Activated T-cell treated with anti-CD3 and anti-CD28 coated beads, Interleukin-2, amount 50 U/mL, for 24 hours (primary cell): Measurements from ENCODE around the gene ZNF609.

Source experiments
- DNase-seq: peaks from one replicate; pipeline ENCODE4 v3.0.0-alpha.2; 2020
- H3K27ac Mint-ChIP-seq: 2 replicates; pipeline ENCODE4 v1.8.0; 2020; ENCODE audit warnings: mild to moderate bottlenecking, mixed read lengths
- H3K27me3 Mint-ChIP-seq: 2 replicates; pipeline ENCODE4 v1.8.0; 2020; ENCODE audit warnings: mixed read lengths
- H3K36me3 Mint-ChIP-seq: 2 replicates; pipeline ENCODE4 v1.8.0; 2020; ENCODE audit warnings: low read depth, mixed read lengths
- H3K4me1 Mint-ChIP-seq: 2 replicates; pipeline ENCODE4 v1.8.0; 2020; ENCODE audit warnings: low read depth, mixed read lengths
- H3K4me3 Mint-ChIP-seq: 2 replicates; pipeline ENCODE4 v1.8.0; 2020; ENCODE audit warnings: mild to moderate bottlenecking, moderate library complexity, mixed read lengths
- H3K9me3 Mint-ChIP-seq: 2 replicates; pipeline ENCODE4 v1.8.0; 2020; ENCODE audit warnings: mixed read lengths

ZNF609 gene

DNA sequence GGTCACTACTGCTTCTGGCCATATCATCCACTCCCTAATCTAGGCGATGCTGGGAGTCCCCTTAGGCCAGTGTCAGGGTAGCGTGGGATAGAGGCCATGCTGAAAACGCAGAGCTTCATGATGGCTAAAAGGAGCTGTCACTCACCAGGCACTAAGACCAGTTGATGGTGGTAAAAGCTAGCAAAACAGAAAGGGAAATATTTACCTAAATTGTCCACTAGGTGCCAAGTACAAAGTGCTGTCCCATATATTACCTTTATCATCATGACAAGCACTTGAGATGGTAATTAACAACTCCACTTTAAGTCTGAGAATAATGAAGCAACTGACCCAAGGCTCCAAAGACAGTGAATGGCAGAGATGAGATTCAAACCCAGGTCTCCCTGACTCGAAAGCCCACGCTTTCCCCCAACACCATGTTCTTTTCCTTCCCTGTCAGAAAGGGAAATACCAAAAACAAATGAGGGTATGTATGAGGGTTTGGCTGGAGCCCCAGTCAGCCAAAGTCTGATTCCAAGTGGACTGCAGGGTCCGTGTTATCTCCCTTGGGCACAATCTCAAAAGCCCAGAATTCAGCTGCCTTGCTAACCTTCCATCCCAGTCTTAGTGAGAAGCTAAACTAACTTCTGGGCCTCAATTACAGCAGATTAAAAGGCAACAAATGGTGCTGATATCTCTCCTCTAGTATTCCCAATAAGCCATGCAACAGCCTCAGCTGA lies 230.4 kb downstream of the ZNF609 start:
- DNase-seq = no peak
- Mint-ChIP-seq H3K4me1 (peaks cover 27% of the 10 kb centered on the region), H3K36me3 (peaks cover 89% of the 10 kb centered on the region), H3K27me3 (no peaks in the 10 kb centered on the region), H3K27ac (peak overlapping the region; percentile 88), H3K4me3 (no peak overlapping the region), H3K9me3 (no peaks in the 10 kb centered on the region)

- Mint-ChIP-seq H3K27ac (peak overlapping the region; percentile 88), H3K4me1 (peaks cover 34% of the 10 kb centered on the region), H3K36me3 (peaks cover 80% of the 10 kb centered on the region), H3K4me3 (no peak overlapping the region), H3K27me3 (no peaks in the 10 kb centered on the region), H3K9me3 (no peaks in the 10 kb centered on the region)
- no peak for DNase-seq
Observed at GRCh38 chr15:64691896-64692565, 231.7 kb downstream of the ZNF609 start.

DNA sequence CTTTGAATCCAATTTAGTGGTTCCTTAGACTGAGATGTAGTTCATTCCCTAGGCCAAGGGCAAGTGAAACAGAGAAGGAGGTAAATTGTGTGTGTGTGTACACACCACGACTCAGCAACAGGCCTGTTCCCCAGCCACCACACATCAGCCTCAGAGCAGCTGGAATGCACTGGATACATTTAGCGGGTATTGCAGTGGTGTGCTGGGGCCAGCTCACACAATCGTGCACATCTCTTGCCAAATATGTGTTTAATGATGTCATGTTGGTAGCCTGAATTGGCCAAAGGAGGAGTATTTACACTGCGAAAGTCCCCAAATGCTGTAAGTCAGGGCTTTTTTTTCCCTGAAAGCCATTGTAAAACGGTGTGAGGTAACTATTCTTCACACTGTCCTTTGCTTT lies 232.8 kb downstream of the ZNF609 start:
- no peak for DNase-seq
- Mint-ChIP-seq H3K9me3 (no peaks in the 10 kb centered on the region), H3K27ac (peak overlapping the region; percentile 88), H3K4me3 (no peak overlapping the region), H3K4me1 (peaks cover 45% of the 10 kb centered on the region), H3K36me3 (peaks cover 69% of the 10 kb centered on the region), H3K27me3 (no peaks in the 10 kb centered on the region)

DNA sequence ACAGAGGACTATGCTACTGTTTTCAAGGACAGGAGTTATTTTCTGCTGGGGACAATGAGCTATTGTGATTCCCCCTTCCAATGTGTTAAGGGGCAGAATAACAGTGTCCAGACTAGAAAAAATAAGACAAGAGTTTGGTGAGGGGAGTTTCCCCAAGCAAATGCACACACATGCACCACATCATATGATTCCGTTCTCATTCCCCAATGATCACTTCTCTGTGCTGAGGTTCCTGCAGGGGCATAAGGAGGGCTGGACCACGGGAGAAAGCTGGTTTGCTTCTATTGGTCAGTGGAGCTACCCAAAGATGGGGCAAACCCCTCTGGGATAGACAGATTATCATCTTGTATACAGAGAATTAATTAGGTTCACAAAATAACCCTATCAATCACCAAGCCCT lies 234.4 kb downstream of the ZNF609 start:
- peaks cover 55% of the 10 kb centered on the region for H3K36me3 Mint-ChIP-seq
- DNase-seq = no peak
- no peak overlapping the region for H3K4me3 Mint-ChIP-seq
- no peaks in the 10 kb centered on the region for H3K27me3 Mint-ChIP-seq
- peak overlapping the region; percentile 58 for H3K27ac Mint-ChIP-seq
- H3K9me3 Mint-ChIP-seq = no peaks in the 10 kb centered on the region
- peaks cover 62% of the 10 kb centered on the region for H3K4me1 Mint-ChIP-seq

- H3K4me1 Mint-ChIP-seq = peaks cover 70% of the 10 kb centered on the region
- peaks cover 53% of the 10 kb centered on the region for H3K36me3 Mint-ChIP-seq
- no peak for DNase-seq
- no peaks in the 10 kb centered on the region for H3K27me3 Mint-ChIP-seq
- no peak overlapping the region for H3K4me3 Mint-ChIP-seq
- no peaks in the 10 kb centered on the region for H3K9me3 Mint-ChIP-seq
- H3K27ac Mint-ChIP-seq = peak overlapping the region; percentile 20
Observed at GRCh38 chr15:64695561-64695992, 235.2 kb downstream of the ZNF609 start.

DNA sequence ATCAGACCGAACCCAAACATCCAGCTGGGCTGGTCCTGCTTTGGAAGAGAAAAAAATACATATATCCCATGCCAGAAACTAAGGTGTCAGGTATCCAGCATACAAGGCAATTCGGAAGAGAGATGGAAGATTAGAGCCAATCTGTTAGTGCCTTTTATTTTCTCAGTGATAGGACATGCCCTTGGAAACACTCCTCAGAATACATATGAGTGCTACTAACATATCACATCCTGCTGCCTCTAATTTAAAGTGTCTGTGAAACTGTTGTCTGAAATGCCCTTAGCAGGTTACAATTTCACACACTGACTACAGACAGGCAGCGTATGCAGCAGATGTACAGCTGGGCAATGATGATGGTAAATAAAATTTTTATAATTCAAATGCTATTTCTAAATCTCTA lies 236.1 kb downstream of the ZNF609 start:
- no peaks in the 10 kb centered on the region for H3K27me3 Mint-ChIP-seq
- no peak overlapping the region for H3K4me3 Mint-ChIP-seq
- no peak for DNase-seq
- H3K9me3 Mint-ChIP-seq = no peaks in the 10 kb centered on the region
- peaks cover 74% of the 10 kb centered on the region for H3K4me1 Mint-ChIP-seq
- peaks cover 47% of the 10 kb centered on the region for H3K36me3 Mint-ChIP-seq
- peak overlapping the region; percentile 51 for H3K27ac Mint-ChIP-seq

GRCh38 chr15:64697911-64698369 lies 237.6 kb downstream of the ZNF609 start:
- no peaks in the 10 kb centered on the region for H3K9me3 Mint-ChIP-seq
- peaks cover 40% of the 10 kb centered on the region for H3K36me3 Mint-ChIP-seq
- H3K27ac Mint-ChIP-seq = peak overlapping the region; percentile 82
- peaks cover 75% of the 10 kb centered on the region for H3K4me1 Mint-ChIP-seq
- H3K4me3 Mint-ChIP-seq = peak overlapping the region; percentile 47
- H3K27me3 Mint-ChIP-seq = no peaks in the 10 kb centered on the region
- peak; percentile 65 for DNase-seq

DNA sequence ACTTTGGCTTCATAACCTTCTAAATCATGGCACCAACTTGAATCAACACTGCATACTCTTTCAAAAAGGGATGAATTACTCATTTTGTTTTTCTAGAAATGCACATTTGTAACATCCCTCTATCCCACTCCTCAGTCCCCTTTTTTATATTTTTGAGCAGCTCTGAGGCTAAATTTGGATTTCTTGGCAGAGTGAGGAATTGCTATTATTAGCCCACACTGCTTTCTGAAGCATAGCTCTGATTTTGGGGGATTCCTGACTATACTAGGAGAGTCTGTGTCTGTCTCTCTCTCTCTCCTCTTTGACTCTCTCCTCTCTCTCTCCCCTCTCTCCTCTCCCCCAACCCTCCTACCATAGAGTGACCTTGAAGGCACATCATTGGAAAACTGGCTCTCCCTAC lies 238.4 kb downstream of the ZNF609 start:
- Mint-ChIP-seq H3K36me3 (peaks cover 31% of the 10 kb centered on the region), H3K27ac (peak overlapping the region; percentile 82), H3K4me1 (peaks cover 76% of the 10 kb centered on the region), H3K9me3 (no peaks in the 10 kb centered on the region), H3K27me3 (no peaks in the 10 kb centered on the region), H3K4me3 (peak overlapping the region; percentile 47)
- no peak for DNase-seq

DNA sequence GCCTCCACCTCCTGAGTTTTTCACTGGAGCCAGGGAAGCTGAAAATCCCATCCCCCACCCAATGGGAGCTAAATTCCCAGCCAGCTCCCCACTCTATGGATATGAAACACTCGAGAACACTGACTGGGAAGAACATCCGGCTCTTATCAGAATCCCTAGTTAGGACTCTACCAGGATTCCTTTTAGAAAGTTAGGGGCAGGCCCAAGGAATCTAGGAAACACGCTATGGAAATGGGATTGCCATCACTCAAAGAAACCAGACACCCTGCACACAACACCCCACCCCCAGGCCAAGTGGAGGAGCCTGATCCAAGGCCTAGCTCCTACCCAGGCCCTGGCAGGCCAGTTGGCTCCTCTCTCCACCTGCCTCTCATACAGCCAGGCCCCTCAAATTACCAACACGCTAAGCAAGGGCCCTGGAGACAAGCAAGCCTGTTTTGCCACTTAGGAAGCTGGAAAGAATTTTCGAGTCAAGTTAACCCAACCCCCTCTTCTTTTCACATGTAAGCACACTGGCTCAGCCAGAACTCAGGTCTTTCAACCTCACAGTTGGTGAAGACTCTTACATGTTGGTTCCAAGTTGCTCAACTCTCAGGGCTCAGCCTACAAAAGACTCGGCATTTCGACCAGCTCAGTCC lies 239.5 kb downstream of the ZNF609 start:
- H3K36me3 Mint-ChIP-seq = peaks cover 21% of the 10 kb centered on the region
- H3K4me1 Mint-ChIP-seq = peaks cover 74% of the 10 kb centered on the region
- DNase-seq = no peak
- H3K4me3 Mint-ChIP-seq = no peak overlapping the region
- peak overlapping the region; percentile 42 for H3K27ac Mint-ChIP-seq
- H3K27me3 Mint-ChIP-seq = no peaks in the 10 kb centered on the region
- H3K9me3 Mint-ChIP-seq = no peaks in the 10 kb centered on the region

DNA sequence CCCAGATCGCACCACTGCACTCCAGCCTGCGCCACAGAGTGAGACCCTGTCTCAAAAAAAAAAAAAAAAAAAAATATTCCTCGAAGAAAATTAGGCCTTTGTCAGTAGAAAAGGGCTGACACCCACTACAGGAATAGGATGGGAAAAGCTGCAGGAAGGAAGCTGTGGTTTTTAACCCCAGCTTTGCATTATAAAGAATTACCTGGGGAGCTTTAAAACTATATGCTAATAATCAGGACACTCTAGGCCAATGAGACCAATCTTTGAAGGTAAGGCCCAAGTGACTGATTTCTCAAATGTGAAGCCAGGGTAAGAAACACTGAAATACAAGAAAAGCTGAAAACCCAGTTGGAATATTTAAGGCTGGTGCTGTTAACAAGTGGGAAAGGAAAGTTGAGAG lies 240.7 kb downstream of the ZNF609 start:
- Mint-ChIP-seq H3K36me3 (peaks cover 9% of the 10 kb centered on the region), H3K4me1 (peaks cover 67% of the 10 kb centered on the region)

GRCh38 chr15:64701482-64702184 lies 241.3 kb downstream of the ZNF609 start:
- Mint-ChIP-seq H3K36me3 (peaks cover 9% of the 10 kb centered on the region), H3K4me1 (peaks cover 63% of the 10 kb centered on the region), H3K27ac (peak overlapping the region; percentile 78), H3K4me3 (peak overlapping the region; percentile 85), H3K9me3 (no peaks in the 10 kb centered on the region), H3K27me3 (no peaks in the 10 kb centered on the region)
- DNase-seq = no peak

More for the DNA sequence above, 240.7 kb downstream of the ZNF609 start:
- peak overlapping the region; percentile 85 for H3K4me3 Mint-ChIP-seq
- H3K27me3 Mint-ChIP-seq = no peaks in the 10 kb centered on the region
- no peaks in the 10 kb centered on the region for H3K9me3 Mint-ChIP-seq
- peak overlapping the region; percentile 20 for H3K27ac Mint-ChIP-seq
- DNase-seq = no peak

- Mint-ChIP-seq H3K36me3 (peaks cover 9% of the 10 kb centered on the region), H3K9me3 (no peaks in the 10 kb centered on the region), H3K27ac (peak overlapping the region; percentile 78), H3K27me3 (no peaks in the 10 kb centered on the region), H3K4me1 (peaks cover 51% of the 10 kb centered on the region), H3K4me3 (peak overlapping the region; percentile 85)
- DNase-seq = peak; percentile 97
Observed at GRCh38 chr15:64702816-64703631, 242.6 kb downstream of the ZNF609 start.

GRCh38 chr15:64703632-64703959 lies 243.2 kb downstream of the ZNF609 start:
- Mint-ChIP-seq H3K27me3 (no peaks in the 10 kb centered on the region), H3K36me3 (peaks cover 9% of the 10 kb centered on the region), H3K4me3 (peak overlapping the region; percentile 85), H3K4me1 (peaks cover 45% of the 10 kb centered on the region), H3K27ac (peak overlapping the region; percentile 78), H3K9me3 (no peaks in the 10 kb centered on the region)
- DNase-seq = no peak

- no peak overlapping the region for H3K27ac Mint-ChIP-seq
- no peak for DNase-seq
Observed at GRCh38 chr15:64705006-64705405, 244.6 kb downstream of the ZNF609 start.

More at GRCh38 chr15:64705006-64705405, 244.6 kb downstream of the ZNF609 start:
- Mint-ChIP-seq H3K4me3 (no peak overlapping the region), H3K9me3 (no peaks in the 10 kb centered on the region), H3K27me3 (no peaks in the 10 kb centered on the region), H3K4me1 (peaks cover 31% of the 10 kb centered on the region), H3K36me3 (peaks cover 7% of the 10 kb centered on the region)
